AG10803 (cell line): ENCODE measurements around the gene PTPRD.

Experiments used
- DNase-seq: peaks from one replicate; pipeline ENCODE4 v3.0.0; 2010; ENCODE audit warnings: low read depth
- H3K4me3 ChIP-seq: 2 replicates; pipeline ENCODE4 v1.5.1; 2011; ENCODE audit warnings: mild to moderate bottlenecking, low read length, control low read depth
- CTCF ChIP-seq: conservative IDR thresholded peaks from 2 replicates; pipeline ENCODE4 v1.5.1; 2011; ENCODE audit warnings: mild to moderate bottlenecking, low read length, control low read depth, inconsistent platforms

Gene PTPRD

GRCh38 chr9:10026443-10026984 lies 586.3 kb downstream of the PTPRD start:
- H3K4me3 ChIP-seq: no peak overlapping the region
- TF ChIP-seq CTCF: no peak
- no peak for DNase-seq

- no peak for TF ChIP-seq CTCF
- H3K4me3 ChIP-seq: no peak overlapping the region
- no peak for DNase-seq
These were observed 597.0 kb downstream of the PTPRD start for GRCh38 chr9:10015755-10016154.

GRCh38 chr9:10014889-10015288 lies 597.9 kb downstream of the PTPRD start:
- H3K4me3 ChIP-seq: no peak overlapping the region
- no peak for DNase-seq
- TF ChIP-seq CTCF: no peak

GRCh38 chr9:10009401-10009800 lies 603.4 kb downstream of the PTPRD start:
- no peak for DNase-seq
- H3K4me3 ChIP-seq: no peak overlapping the region
- no peak for TF ChIP-seq CTCF

GRCh38 chr9:10008101-10008799 lies 604.6 kb downstream of the PTPRD start:
- DNase-seq: no peak
- H3K4me3 ChIP-seq: no peak overlapping the region
- TF ChIP-seq CTCF: no peak

- TF ChIP-seq CTCF: no peak
- no peak overlapping the region for H3K4me3 ChIP-seq
- DNase-seq: no peak
These were observed 605.4 kb downstream of the PTPRD start for GRCh38 chr9:10007356-10007755.

- no peak for DNase-seq
- no peak overlapping the region for H3K4me3 ChIP-seq
- TF ChIP-seq CTCF: no peak
These were observed 607.6 kb downstream of the PTPRD start for GRCh38 chr9:10005206-10005605.
